HepG2 (cell line): ENCODE data around the gene GCNT2.

Source experiments
- CTCF ChIP-seq: sonication (generic); formaldehyde crosslinking; IDR thresholded peaks from 2 replicates; pipeline ENCODE4 v1.5.0; 2020; ENCODE audit warnings: mild to moderate bottlenecking, missing genetic modification reagents, moderate library complexity
- EZH2 ChIP-seq: conservative IDR thresholded peaks from 2 replicates; pipeline ENCODE4 v1.6.1; 2012; ENCODE audit warnings: mild to moderate bottlenecking, low read depth, low read length, moderate library complexity
- GABPA ChIP-seq, 2 experiments: IDR thresholded peaks; 2 replicates each; pipeline ENCODE4 v1.6.1; 2011 to 2016; ENCODE audit warnings: low read depth in 2 of 2, low read length in 1 of 2, missing biosample characterization in 1 of 2, missing genetic modification characterization in 1 of 2
- HDAC6 ChIP-seq: fragments of 200-600 bp; sonication (generic); IDR thresholded peaks from 2 replicates; pipeline ENCODE4 v1.7.0; 2017; ENCODE audit warnings: mild to moderate bottlenecking, antibody characterized with exemption, low read length, low read depth
- MAX ChIP-seq: IDR thresholded peaks from 2 replicates; pipeline ENCODE4 v1.6.1; 2012; ENCODE audit warnings: inconsistent platforms
- NR2F6 ChIP-seq, 2 experiments: IDR thresholded peaks; 2 replicates each; pipeline ENCODE4 v1.6.1; 2016; ENCODE audit warnings: antibody characterized with exemption in 1 of 2, mild to moderate bottlenecking in 1 of 2
- SCMH1 ChIP-seq: sonication (generic); formaldehyde crosslinking; IDR thresholded peaks from 2 replicates; pipeline ENCODE4 v1.9.0; 2021; ENCODE audit warnings: missing genetic modification reagents, mild to moderate bottlenecking, borderline replicate concordance

- TF ChIP-seq CTCF (CRISPR knock-in tag) (no peak), HDAC6 (no peak), MAX (no peak), EZH2 (no peak), NR2F6 (IDR thresholded peaks at IDR 0.05) (no peak), NR2F6 (CRISPR knock-in tag; IDR thresholded peaks at IDR 0.05) (no peak), GABPA (IDR thresholded peaks at IDR 0.05; ENCODE audit: low read depth, low read length) (no peak), GABPA (CRISPR knock-in tag; IDR thresholded peaks at IDR 0.05; ENCODE audit: low read depth) (no peak), SCMH1 (CRISPR knock-in tag) (no peak)
Observed at GRCh38 chr6:10580570-10580969, 59.4 kb downstream of the GCNT2 start.
